ENCODE measurements around the gene MORC3.

- TF ChIP-seq CTCF (IDR thresholded peaks at IDR 0.05) = no peak
- TF ChIP-seq POLR2A (IDR thresholded peaks at IDR 0.05) = no peak
Measured at GRCh38 chr21:36386031-36386642, 66.1 kb downstream of the MORC3 start.
